HFF-Myc (cell line): ENCODE measurements around the gene TRIL.

Experiments used
- DNase-seq: peaks from one replicate; pipeline ENCODE4 v3.0.0-alpha.2; 2011; ENCODE audit warnings: low read depth; ENCODE audit errors: extremely low read depth
- H3K4me3 ChIP-seq: replicated peaks from 2 replicates; pipeline ENCODE4 v1.5.1; 2011; ENCODE audit warnings: low read depth, mild to moderate bottlenecking, control low read depth, low read length
- TF ChIP-seq, protein P1 (sequence below): IDR thresholded peaks from 2 replicates; pipeline ENCODE4 v1.5.1; 2012; ENCODE audit warnings: mild to moderate bottlenecking, low read depth, low read length, control low read depth; ENCODE audit errors: missing control alignments

The TRIL gene

DNA sequence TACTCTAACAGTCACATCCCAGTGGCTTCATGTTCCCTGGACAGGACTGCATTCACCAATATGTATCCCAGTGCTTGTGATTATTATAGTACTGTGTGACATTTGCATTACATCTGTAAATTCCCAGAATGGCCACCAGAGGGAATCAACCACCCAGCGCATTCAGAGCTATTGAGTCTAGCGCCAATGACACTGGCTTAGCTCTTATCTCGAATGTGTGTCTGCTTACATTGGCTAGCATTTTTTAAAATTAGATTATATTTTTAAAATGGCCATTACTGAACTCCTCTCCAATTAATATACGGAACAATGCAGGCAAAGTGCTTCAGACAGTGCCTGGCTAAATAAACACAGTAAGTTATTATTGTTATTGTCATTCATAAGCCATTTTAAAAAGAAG is 36.3 kb downstream of the TRIL start:
- H3K4me3 ChIP-seq: no peak overlapping the region
- DNase-seq: peak; percentile 47
- TF ChIP-seq, protein P1, sequence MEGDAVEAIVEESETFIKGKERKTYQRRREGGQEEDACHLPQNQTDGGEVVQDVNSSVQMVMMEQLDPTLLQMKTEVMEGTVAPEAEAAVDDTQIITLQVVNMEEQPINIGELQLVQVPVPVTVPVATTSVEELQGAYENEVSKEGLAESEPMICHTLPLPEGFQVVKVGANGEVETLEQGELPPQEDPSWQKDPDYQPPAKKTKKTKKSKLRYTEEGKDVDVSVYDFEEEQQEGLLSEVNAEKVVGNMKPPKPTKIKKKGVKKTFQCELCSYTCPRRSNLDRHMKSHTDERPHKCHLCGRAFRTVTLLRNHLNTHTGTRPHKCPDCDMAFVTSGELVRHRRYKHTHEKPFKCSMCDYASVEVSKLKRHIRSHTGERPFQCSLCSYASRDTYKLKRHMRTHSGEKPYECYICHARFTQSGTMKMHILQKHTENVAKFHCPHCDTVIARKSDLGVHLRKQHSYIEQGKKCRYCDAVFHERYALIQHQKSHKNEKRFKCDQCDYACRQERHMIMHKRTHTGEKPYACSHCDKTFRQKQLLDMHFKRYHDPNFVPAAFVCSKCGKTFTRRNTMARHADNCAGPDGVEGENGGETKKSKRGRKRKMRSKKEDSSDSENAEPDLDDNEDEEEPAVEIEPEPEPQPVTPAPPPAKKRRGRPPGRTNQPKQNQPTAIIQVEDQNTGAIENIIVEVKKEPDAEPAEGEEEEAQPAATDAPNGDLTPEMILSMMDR: peak; percentile 76

DNA sequence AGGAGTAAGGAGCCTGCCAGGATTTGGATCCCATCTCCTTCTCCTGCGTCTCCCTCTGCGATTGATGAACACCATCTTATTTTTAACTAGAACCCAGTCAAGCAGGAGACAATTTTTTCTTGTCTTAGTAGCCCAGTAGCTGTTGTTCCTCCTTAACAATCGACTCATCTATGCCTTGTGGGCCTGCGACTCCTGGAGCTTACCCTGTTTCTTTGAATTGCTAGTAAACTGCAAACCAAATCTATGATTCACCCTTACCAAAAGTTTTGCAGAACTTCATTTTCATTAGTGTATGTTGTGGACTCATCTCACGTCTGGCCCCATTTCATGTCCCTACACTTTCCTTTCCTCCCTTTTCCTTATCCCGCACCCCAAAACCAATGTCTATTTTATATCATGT is 37.7 kb downstream of the TRIL start:
- TF ChIP-seq, protein P1: no peak
- DNase-seq: no peak
- no peak overlapping the region for H3K4me3 ChIP-seq

DNA sequence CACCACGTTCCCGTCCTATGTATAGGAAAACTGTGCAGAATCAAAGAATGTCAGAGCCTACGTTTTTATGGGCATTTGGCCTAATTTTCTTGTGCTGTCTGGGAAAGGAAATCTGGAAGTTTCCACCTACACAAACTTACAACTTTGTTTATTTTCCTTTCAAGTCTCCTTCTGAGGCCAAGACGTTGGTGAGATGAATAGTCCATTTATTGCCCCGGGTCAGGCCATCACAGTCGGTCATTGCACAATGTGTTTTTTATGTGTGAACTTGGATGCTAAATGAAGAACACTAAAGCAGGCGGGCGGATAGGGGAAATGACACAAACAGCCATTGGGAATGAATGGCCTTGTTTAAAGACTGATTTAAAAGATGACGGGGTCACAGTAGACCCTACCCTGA is 38.6 kb downstream of the TRIL start:
- TF ChIP-seq, protein P1: no peak
- DNase-seq: no peak
- H3K4me3 ChIP-seq: no peak overlapping the region

DNA sequence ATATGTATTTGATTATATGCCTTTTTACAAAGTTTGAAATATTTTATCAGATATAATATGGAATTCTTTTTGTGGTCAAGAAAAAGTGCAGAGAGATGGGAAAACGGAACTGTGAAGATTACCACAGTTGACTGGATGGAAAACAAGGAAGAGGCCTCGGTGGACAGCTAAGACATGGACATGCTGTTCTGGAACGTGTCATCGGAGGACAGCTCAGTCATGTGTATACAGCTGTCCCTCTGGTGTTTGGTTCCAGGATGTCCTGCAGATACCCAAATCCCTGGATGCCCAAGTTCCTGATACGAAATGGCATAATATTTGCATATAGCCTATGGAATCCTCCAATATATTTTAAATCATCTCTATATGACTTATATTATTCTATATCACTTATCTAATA is 49.4 kb downstream of the TRIL start:
- H3K4me3 ChIP-seq: no peak overlapping the region
- DNase-seq: no peak
- TF ChIP-seq, protein P1: no peak

DNA sequence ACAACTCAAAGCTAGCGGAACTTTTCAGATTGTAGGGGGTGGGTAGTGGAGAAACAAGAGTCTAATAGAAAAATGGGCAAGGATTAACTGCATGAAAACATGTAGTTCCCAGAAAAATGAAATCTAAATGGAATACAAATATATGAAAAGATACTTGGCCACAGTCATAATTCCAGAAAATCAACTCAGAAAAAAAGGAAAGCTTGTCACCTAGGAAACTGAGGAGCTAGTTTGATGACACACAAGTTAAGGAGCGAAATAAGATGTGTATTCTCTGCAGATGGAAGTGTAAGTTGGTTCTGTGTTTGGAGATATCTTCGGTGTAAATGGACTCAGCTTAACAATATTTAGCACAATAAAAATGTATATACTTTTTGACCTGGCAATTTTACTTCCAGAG is 52.7 kb downstream of the TRIL start:
- no peak overlapping the region for H3K4me3 ChIP-seq
- DNase-seq: no peak
- TF ChIP-seq, protein P1: no peak

DNA sequence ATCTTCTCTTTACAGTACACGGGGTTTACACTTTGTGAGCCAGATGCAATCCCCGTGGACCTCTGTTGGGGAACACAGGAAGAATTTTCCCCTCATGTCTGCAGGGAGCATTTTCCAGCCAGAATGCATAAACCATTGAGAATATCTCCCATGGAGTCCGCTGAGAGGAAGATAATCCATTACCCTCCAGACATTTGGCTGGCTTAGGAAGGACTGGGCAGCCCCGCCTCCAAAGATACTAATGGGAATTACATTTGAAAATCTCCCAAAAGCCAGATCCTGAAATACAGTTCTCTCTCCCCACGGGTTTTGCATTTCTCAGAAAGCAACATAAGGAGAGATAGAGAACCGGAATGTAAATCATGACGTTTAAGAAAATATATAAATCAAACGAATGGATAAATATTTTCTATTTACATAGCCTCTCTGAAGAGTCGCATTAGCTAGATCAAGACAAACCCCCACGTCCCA is 53.5 kb downstream of the TRIL start:
- TF ChIP-seq, protein P1: no peak
- DNase-seq: no peak
- peak overlapping the region; percentile 22 for H3K4me3 ChIP-seq
